AG09309 (cell line): ENCODE measurements around the gene RBKS.
A peak's percentile ranks its signal among the peaks of the same experiment; 100 is the strongest.

Source experiments
- DNase-seq: peaks from one replicate; pipeline ENCODE4 v3.0.0-alpha.2; 2010; ENCODE audit warnings: low read depth
- H3K4me3 ChIP-seq: 2 replicates; pipeline ENCODE4 v1.5.1; 2011; ENCODE audit warnings: mild to moderate bottlenecking, low read depth, low read length, moderate library complexity; ENCODE audit not compliant: control insufficient read depth
- CTCF ChIP-seq: IDR thresholded peaks from 2 replicates; pipeline ENCODE4 v1.5.1; 2011; ENCODE audit warnings: mild to moderate bottlenecking, low read depth, low read length, inconsistent platforms; ENCODE audit not compliant: insufficient read depth, control insufficient read depth; ENCODE audit errors: missing control alignments

The RBKS gene

GRCh38 chr2:27831279-27832050 is 58.7 kb downstream of the RBKS start:
- no peak for TF ChIP-seq CTCF
- peak; percentile 55 for DNase-seq
- no peak overlapping the region for H3K4me3 ChIP-seq

- DNase-seq, result no peak
- TF ChIP-seq CTCF, result no peak
- no peak overlapping the region for H3K4me3 ChIP-seq
Measured at GRCh38 chr2:27830656-27831055, 59.5 kb downstream of the RBKS start.

GRCh38 chr2:27829791-27830190 is 60.4 kb downstream of the RBKS start:
- DNase-seq, result no peak
- TF ChIP-seq CTCF, result no peak
- H3K4me3 ChIP-seq, result no peak overlapping the region

GRCh38 chr2:27828305-27828704 is 61.9 kb downstream of the RBKS start:
- H3K4me3 ChIP-seq, result no peak overlapping the region
- no peak for TF ChIP-seq CTCF
- DNase-seq, result no peak

- DNase-seq, result no peak
- no peak for TF ChIP-seq CTCF
- no peak overlapping the region for H3K4me3 ChIP-seq
Measured at GRCh38 chr2:27824401-27824800, 65.8 kb downstream of the RBKS start.

- no peak for TF ChIP-seq CTCF
- DNase-seq, result no peak
- no peak overlapping the region for H3K4me3 ChIP-seq
Measured at GRCh38 chr2:27823569-27823968, 66.6 kb downstream of the RBKS start.
